ENCODE data around the gene SLC39A5.

Gene SLC39A5

DNA sequence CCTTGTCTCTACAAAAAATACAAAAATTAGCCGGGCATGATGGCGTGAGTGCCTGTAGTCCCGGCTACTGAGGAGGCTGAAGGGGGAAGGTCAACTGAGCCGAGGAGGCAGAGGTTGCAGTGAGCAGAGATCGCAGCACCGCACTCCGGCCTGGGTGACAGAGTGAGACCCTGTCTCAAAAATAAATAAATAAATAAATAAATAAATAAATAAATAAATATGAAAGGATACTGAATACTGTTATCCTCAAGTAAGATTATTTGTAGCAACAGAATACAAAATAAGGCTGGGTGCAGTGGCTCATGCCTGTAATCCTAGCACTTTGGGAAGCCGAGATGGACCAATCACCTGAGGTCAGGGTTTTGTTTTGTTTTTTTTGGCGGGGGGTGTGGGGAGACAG is 10.0 kb upstream of the SLC39A5 start:
- no peak for DNase-seq

DNA sequence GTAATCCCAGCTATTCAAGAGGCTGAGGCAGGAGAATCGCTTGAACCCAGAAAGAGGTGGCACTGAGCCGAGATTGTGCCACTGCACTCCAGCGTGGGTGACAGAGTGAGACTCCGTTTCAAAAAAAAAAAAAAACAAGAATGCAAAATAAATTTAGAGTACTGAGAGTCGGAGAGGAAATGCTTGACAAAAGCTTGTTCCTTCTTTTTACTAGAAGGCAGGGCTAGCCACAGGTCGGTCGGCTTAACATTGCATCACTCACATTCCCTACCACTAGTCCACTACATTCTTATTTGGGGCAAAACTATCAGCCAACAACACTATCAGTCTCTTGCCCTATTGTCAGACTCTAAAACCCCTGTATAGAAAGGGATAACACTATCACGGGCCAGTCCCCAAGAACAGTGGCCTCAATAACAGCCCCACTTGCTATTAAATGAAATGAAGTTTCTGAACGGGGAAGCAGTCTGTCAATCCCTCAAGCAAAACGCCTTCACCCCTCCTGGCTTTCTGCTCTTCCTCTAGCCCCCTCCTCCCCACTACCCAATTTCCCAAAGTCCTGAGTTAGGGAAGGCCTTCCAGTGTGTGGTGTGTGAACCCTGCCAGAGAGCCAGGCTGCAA is 9.1 kb upstream of the SLC39A5 start:
- DNase-seq: peak; percentile 14 to 22

DNA sequence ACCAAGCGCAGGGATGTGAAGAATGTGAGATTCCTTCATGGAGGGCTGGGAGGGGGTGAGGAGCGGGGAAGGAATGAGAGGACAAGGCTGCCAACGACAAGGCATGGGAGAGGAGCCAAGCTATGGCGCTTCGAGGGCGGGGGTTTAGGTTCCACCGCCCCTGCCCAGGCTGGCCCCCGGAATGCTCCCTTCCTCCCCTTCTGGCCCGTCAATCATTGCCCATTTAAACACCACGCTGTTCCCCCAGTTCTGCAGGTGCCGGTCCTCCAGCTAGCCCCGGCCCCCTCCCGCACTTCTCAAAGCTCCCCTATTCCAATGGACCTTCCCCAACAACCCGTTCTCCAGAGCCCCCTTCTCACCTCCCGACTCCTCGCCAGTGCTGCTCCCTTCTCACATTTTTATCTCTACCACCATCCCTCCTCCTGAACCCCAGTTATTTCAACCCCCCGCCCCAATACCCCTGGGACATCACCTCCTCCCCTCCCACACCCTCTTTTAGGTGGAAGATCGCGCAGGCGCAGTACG is 8.6 kb upstream of the SLC39A5 start:
- DNase-seq: no peak

GRCh38 chr12:56221757-56222530 is 7.9 kb upstream of the SLC39A5 start, which contains the start of gene RNF41:
Gene RNF41, minus strand, starts transcription at chr12:56221922. Its CDS starts 7,875 bp downstream, at chr12:56214047.
- DNase-seq: peak; percentile 95

- DNase-seq: no peak
Observed at GRCh38 chr12:56222531-56222895, 7.3 kb upstream of the SLC39A5 start.

- no peak for DNase-seq
Observed at GRCh38 chr12:56223571-56224101, 6.2 kb upstream of the SLC39A5 start.

- DNase-seq: peak; percentile 93 to 94
Observed at GRCh38 chr12:56224102-56224701, 5.6 kb upstream of the SLC39A5 start, which contains the start of gene NABP2. Gene NABP2, plus strand, starts transcription at chr12:56224342. Its CDS starts 515 bp downstream, at chr12:56224857.

DNA sequence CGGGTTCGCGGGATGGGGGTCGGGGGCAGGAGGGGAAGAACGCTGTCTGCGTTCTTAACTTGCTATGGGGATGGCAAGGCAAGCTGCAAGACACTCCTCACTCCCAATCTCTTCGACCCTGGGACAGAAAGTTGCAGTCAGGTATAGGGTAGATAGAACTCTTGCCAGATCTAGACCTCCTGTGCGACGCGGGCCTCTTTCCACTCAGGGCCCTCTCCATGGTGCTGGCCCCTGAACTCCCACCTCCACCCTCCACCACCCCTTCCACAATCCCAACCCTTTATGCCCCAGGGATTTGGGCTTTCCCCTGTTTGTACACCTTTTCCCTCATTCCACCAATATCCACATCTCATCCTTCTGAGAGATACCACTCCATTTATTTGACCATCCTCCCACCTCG is 4.9 kb upstream of the SLC39A5 start:
- no peak for DNase-seq

DNA sequence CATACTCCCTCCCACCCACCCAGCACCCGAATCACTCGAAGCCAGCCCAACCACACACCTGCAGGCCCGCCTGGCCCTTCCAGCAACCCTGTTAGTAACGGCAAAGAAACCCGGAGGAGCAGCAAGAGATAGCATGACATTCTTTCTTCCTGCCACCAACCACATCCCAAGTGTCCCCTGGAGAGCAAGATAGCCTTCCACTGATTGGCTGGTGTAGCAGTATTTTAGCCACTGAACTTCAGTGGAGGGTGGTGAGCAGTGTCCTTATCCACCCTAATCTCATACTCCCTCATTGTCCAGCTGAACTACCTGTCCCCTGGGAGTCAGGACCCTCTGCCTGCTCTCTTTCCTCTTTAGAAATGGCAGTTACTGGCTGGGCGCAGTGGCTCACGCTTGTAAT is 769 bp upstream of the SLC39A5 start:
- no peak for DNase-seq

GRCh38 chr12:56230432-56231183 is 757 bp downstream of the SLC39A5 start:
- DNase-seq: no peak

DNA sequence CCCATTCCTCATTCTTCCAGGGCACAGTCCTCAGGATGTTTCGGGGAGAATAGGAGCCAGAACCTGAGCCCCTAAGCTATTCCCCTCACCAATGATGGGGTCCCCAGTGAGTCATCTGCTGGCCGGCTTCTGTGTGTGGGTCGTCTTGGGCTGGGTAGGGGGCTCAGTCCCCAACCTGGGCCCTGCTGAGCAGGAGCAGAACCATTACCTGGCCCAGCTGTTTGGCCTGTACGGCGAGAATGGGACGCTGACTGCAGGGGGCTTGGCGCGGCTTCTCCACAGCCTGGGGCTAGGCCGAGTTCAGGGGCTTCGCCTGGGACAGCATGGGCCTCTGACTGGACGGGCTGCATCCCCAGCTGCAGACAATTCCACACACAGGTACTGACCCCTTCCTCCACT is 1.3 kb downstream of the SLC39A5 start:
- no peak for DNase-seq

GRCh38 chr12:56234746-56235436 is 5.0 kb downstream of the SLC39A5 start:
- DNase-seq: no peak

DNA sequence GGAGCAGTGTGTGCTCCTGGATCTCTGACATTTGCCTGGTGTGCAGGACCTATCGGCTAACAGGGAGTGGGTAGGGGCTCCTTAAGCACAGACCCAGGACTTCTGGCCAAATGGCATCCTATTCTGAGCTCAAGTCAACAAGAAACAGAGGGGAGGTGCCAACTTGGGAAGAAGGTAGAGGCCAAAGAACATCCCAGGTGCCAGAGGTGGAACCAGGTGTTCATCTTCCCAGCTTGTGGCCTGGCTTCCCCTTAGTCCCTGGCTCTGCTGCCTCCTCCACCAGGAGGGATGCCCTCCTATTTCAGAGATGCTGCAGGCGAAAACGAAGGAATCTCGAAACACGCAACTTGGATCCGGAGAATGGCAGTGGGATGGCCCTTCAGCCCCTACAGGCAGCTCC is 6.2 kb downstream of the SLC39A5 start:
- no peak for DNase-seq

GRCh38 chr12:56236985-56237384 is 7.1 kb downstream of the SLC39A5 start:
- no peak for DNase-seq

- no peak for DNase-seq
Observed at GRCh38 chr12:56237552-56237951, 7.7 kb downstream of the SLC39A5 start.

- no peak for DNase-seq
Observed at GRCh38 chr12:56241424-56242303, 11.8 kb downstream of the SLC39A5 start.

- DNase-seq: no peak
Observed at GRCh38 chr12:56242986-56243385, 13.1 kb downstream of the SLC39A5 start.

DNA sequence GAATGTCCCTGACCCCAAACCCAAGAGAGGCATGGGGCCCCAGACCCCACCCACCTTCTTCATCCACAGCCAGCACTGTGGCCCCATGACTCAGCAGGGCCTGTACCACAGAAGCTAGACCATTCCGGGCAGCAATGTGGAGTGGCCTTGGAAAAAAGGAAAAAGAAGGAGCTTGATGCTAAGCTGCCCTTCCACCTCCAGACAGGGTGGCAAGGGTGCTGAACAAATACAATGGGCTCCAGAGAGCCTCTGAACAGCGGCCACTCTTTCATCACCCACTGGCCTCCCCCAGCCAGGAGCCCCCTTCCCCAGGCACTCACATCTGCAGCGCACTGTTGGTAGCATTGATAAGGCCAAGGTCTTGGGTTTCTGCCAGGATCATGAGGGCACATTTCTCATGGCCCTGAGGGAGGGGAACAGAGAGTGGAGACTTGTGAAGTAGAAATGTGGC is 13.9 kb downstream of the SLC39A5 start:
- no peak for DNase-seq

DNA sequence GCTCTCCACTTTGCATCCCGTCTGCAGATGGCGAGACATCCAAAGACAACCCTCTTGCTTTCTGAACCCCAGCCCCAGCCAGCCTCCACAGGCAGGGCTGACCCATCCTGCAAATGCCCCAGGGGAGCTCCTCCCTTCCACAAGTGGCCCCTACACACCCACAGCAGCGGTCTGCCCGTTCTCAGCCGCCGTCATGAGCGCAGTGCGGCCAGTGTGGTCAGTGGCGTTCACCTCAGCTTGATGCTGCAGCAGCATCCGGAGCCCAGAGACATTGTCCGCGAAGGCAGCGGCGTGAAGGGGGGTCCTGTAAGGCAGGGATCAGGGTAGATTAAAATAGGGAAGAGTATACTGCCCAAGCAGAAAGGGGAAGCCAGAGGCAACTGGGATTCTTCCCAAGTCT is 14.6 kb downstream of the SLC39A5 start:
- no peak for DNase-seq

- no peak for DNase-seq
Observed at GRCh38 chr12:56247923-56248322, 18.1 kb downstream of the SLC39A5 start.

DNA sequence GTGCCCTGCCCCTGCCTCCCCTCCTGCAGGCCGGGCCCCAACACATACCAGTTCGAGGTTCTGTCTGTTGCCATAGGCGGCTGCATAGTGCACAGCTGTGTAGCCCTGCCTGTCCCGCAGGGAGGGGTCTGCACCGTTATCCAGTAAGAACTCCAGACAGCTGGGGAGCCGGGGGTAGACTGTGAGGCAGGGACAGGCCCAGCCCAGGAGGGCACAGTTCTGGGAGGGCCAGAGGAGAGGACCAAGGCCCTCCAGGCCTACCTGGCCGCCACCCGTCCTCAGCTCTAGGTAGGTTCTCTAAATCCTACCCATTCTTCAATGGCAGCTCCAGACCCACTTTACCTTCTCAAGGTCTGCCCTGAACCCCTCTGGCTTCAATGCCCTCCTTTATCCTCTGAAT is 18.9 kb downstream of the SLC39A5 start:
- DNase-seq: no peak

All from CD4-positive, alpha-beta T cell treated with Interleukin-4 for 1 hour (primary cell).